HepG2 (cell line): ENCODE measurements around the gene OPA3. TPM values are rescaled to one million over a fixed set of nuclear protein-coding genes. Genes with fewer than 3 reads are reported as not detected.

Experiments
- BRCA1 ChIP-seq: sonication (generic); formaldehyde crosslinking; IDR thresholded peaks from 2 replicates; pipeline ENCODE4 v1.4.0; 2020; ENCODE audit warnings: missing genetic modification reagents
- CREB3 ChIP-seq: sonication (generic); formaldehyde crosslinking; IDR thresholded peaks from 2 replicates; pipeline ENCODE4 v1.5.0; 2020; ENCODE audit warnings: missing genetic modification reagents
- DPF2 ChIP-seq: sonication (generic); formaldehyde crosslinking; IDR thresholded peaks from 2 replicates; pipeline ENCODE4 v1.4.0; 2020; ENCODE audit warnings: mild to moderate bottlenecking, low read depth, missing genetic modification reagents, borderline replicate concordance
- GMEB2 ChIP-seq: IDR thresholded peaks from 2 replicates; pipeline ENCODE4 v1.6.1; 2016; ENCODE audit warnings: missing biosample characterization, missing genetic modification reagents, low read depth
- HOXD1 ChIP-seq: sonication (generic); formaldehyde crosslinking; IDR thresholded peaks from 2 replicates; pipeline ENCODE4 v1.5.0; 2020; ENCODE audit warnings: missing genetic modification reagents
- KDM6A ChIP-seq: IDR thresholded peaks from 2 replicates; pipeline ENCODE4 v1.6.1; 2016; ENCODE audit warnings: low read depth
- MYPOP ChIP-seq: sonication (generic); formaldehyde crosslinking; IDR thresholded peaks from 2 replicates; pipeline ENCODE4 v1.8.1; 2023; ENCODE audit warnings: mild to moderate bottlenecking, moderate library complexity, missing genetic modification reagents
- PATZ1 ChIP-seq: sonication (generic); formaldehyde crosslinking; IDR thresholded peaks from 2 replicates; pipeline ENCODE4 v1.4.0; 2020; ENCODE audit warnings: missing genetic modification reagents
- RAD51 ChIP-seq: fragments of 450-650 bp; IDR thresholded peaks from 2 replicates; pipeline ENCODE4 v1.6.1; 2016; ENCODE audit warnings: borderline replicate concordance
- RFX5 ChIP-seq: IDR thresholded peaks from 2 replicates; pipeline ENCODE4 v1.6.1; 2011; ENCODE audit warnings: low read depth, low read length, improper control_type of control experiment
- SAFB2 ChIP-seq: sonication (generic); formaldehyde crosslinking; IDR thresholded peaks from 2 replicates; pipeline ENCODE4 v1.5.1; 2020; ENCODE audit warnings: missing genetic modification reagents, low read depth, mild to moderate bottlenecking, borderline replicate concordance
- SALL1 ChIP-seq: sonication (generic); formaldehyde crosslinking; IDR thresholded peaks from 2 replicates; pipeline ENCODE4 v1.8.0; 2022; ENCODE audit warnings: mild to moderate bottlenecking, missing genetic modification reagents
- SMC3 ChIP-seq: IDR thresholded peaks from 2 replicates; pipeline ENCODE4 v1.6.1; 2011; ENCODE audit warnings: low read length, improper control_type of control experiment
- SNAPC5 ChIP-seq: sonication (generic); formaldehyde crosslinking; IDR thresholded peaks from 2 replicates; pipeline ENCODE4 v1.8.1; 2023; ENCODE audit warnings: mild to moderate bottlenecking, missing genetic modification reagents, borderline replicate concordance
- SRSF1 ChIP-seq: fragments of 200-400 bp; formaldehyde crosslinking; optimal IDR thresholded peaks from 2 replicates; pipeline ENCODE3; 2017; ENCODE audit warnings: mild to moderate bottlenecking, low read depth, low read length, moderate library complexity
- ZBTB1 ChIP-seq: sonication (generic); formaldehyde crosslinking; IDR thresholded peaks from 2 replicates; pipeline ENCODE4 v1.4.0; 2020; ENCODE audit warnings: missing genetic modification reagents, borderline replicate concordance
- ZBTB20 ChIP-seq: sonication (generic); formaldehyde crosslinking; IDR thresholded peaks from 2 replicates; pipeline ENCODE4 v1.8.1; 2023; ENCODE audit warnings: missing genetic modification reagents, low read depth, mild to moderate bottlenecking, borderline replicate concordance
- ZMAT5 ChIP-seq: sonication (generic); formaldehyde crosslinking; IDR thresholded peaks from 2 replicates; pipeline ENCODE4 v1.5.0; 2020; ENCODE audit warnings: mild to moderate bottlenecking, low read depth, missing genetic modification reagents, borderline replicate concordance
- ZNF17 ChIP-seq: sonication (generic); formaldehyde crosslinking; IDR thresholded peaks from 2 replicates; pipeline ENCODE4 v1.5.0; 2020; ENCODE audit warnings: mild to moderate bottlenecking, missing genetic modification reagents
- ZNF263 ChIP-seq: sonication (generic); formaldehyde crosslinking; IDR thresholded peaks from 2 replicates; pipeline ENCODE4 v1.4.0; 2020; ENCODE audit warnings: missing genetic modification reagents
- ZNF33B ChIP-seq: sonication (generic); formaldehyde crosslinking; IDR thresholded peaks from 2 replicates; pipeline ENCODE4 v1.5.1; 2020; ENCODE audit warnings: mild to moderate bottlenecking, missing genetic modification reagents
- ZNF530 ChIP-seq: sonication (generic); formaldehyde crosslinking; IDR thresholded peaks from 2 replicates; pipeline ENCODE4 v1.5.0; 2020; ENCODE audit warnings: low read depth, mild to moderate bottlenecking, missing genetic modification reagents
- ZNF546 ChIP-seq: sonication (generic); formaldehyde crosslinking; conservative IDR thresholded peaks from 2 replicates; pipeline ENCODE4 v1.8.1; 2023; ENCODE audit warnings: mild to moderate bottlenecking, missing genetic modification reagents
- ZNF672 ChIP-seq: sonication (generic); formaldehyde crosslinking; IDR thresholded peaks from 2 replicates; pipeline ENCODE4 v1.8.1; 2022; ENCODE audit warnings: missing genetic modification reagents
- ZNF768 ChIP-seq: sonication (generic); formaldehyde crosslinking; IDR thresholded peaks from 2 replicates; pipeline ENCODE4 v1.4.0; 2020; ENCODE audit warnings: missing genetic modification reagents
- ZSCAN9 ChIP-seq: IDR thresholded peaks from 2 replicates; pipeline ENCODE4 v1.6.1; 2016; ENCODE audit warnings: borderline replicate concordance
- polyA plus RNA-seq, 8 experiments: library from polyadenylated mRNA; depleted of rRNA in 3 of 8; stranded (reverse) in 7 of 8; unstranded in 1 of 8; fragments of >200 nt; fragmentation: Illumina TruSeq in 4 of 8; extraction: Trizol in 4 of 8; gene quantifications; 2 replicates each; pipeline versions ENCODE4 v1.2.1 to v1.2.3, GENCODE V29; 2011 to 2016; ENCODE audit warnings: low read depth in 4 of 8, missing spikeins in 1 of 8, mixed read lengths in 1 of 8; ENCODE audit not compliant: insufficient read depth in 1 of 8
- total RNA-seq, 5 experiments: library from RNA; depleted of rRNA; stranded (reverse); fragments of >200 nt; fragmentation: Illumina TruSeq; extraction: Trizol; gene quantifications; 2 replicates each; pipeline ENCODE4 v1.2.3, GENCODE V29; 2016; ENCODE audit warnings: low read depth in 1 of 5

OPA3 gene
- total and polyA plus RNA-seq, 2 of the 13 experiments (the other 11 are each of a cell fraction or from before 2014, with no cell fraction given), result 8.3 to 17.7 TPM

- peak; percentile 89 for TF ChIP-seq PATZ1 (CRISPR knock-in tag)
- 0 out of 2 replicates have a peak, but pooled peaks have one; percentile 77 for TF ChIP-seq ZBTB20 (CRISPR knock-in tag)
- no peak for TF ChIP-seq ZNF17 (CRISPR knock-in tag)
- peak; percentile 82 for TF ChIP-seq SALL1
- TF ChIP-seq BRCA1, result peak; percentile 89; the same call in 1 of the 2 replicates
- TF ChIP-seq HOXD1, result peak; percentile 87
- no peak for TF ChIP-seq ZNF263 (CRISPR knock-in tag)
- TF ChIP-seq SRSF1, result no peak
- TF ChIP-seq MYPOP (CRISPR knock-in tag), result peak; percentile 60; the same call in 1 of the 2 replicates
- no peak for TF ChIP-seq GMEB2 (CRISPR knock-in tag)
- no peak for TF ChIP-seq RFX5
- no peak for TF ChIP-seq KDM6A
- no peak for TF ChIP-seq ZNF672 (CRISPR knock-in tag)
- TF ChIP-seq RAD51, result no peak
- TF ChIP-seq ZNF33B (CRISPR knock-in tag), result no peak
- no peak; the same call in 1 of the 2 replicates for TF ChIP-seq SAFB2 (CRISPR knock-in tag)
- peak; percentile 91; the same call in 1 of the 2 replicates for TF ChIP-seq ZBTB1 (CRISPR knock-in tag)
- TF ChIP-seq ZNF768 (CRISPR knock-in tag), result peak; percentile 61; the same call in 1 of the 2 replicates
- no peak for TF ChIP-seq ZMAT5 (CRISPR knock-in tag)
- TF ChIP-seq SNAPC5 (CRISPR knock-in tag), result no peak
- TF ChIP-seq CREB3 (CRISPR knock-in tag), result peak; percentile 65; the same call in 1 of the 2 replicates
- no peak for TF ChIP-seq SMC3
- TF ChIP-seq DPF2, result no peak
- TF ChIP-seq ZNF546, result peak; percentile 48; the same call in 1 of the 2 replicates
- TF ChIP-seq ZSCAN9 (CRISPR knock-in tag), result peak; percentile 97
- no peak for TF ChIP-seq ZNF530 (CRISPR knock-in tag)
Measured at GRCh38 chr19:45496349-45496953, 88.2 kb downstream of the OPA3 start (continued).
